HepG2 (cell line): Measurements from ENCODE around the gene CPVL.

Experiments
- KDM6A ChIP-seq: IDR thresholded peaks from 2 replicates; pipeline ENCODE4 v1.6.1; 2016; ENCODE audit warnings: low read depth
- MED1 ChIP-seq: sonication (generic); formaldehyde crosslinking; IDR thresholded peaks from 2 replicates; pipeline ENCODE4 v1.4.0; 2020; ENCODE audit warnings: missing genetic modification reagents
- MYC ChIP-seq: sonication (generic); formaldehyde crosslinking; IDR thresholded peaks from 2 replicates; pipeline ENCODE4 v1.9.0; 2021; ENCODE audit warnings: missing genetic modification reagents, borderline replicate concordance
- RFX5 ChIP-seq: IDR thresholded peaks from 2 replicates; pipeline ENCODE4 v1.6.1; 2011; ENCODE audit warnings: low read depth, low read length, improper control_type of control experiment
- SMAD3 ChIP-seq: sonication (generic); formaldehyde crosslinking; IDR thresholded peaks from 2 replicates; pipeline ENCODE4 v1.4.0; 2020; ENCODE audit warnings: missing genetic modification reagents
- ZNF761 ChIP-seq: sonication (generic); formaldehyde crosslinking; conservative IDR thresholded peaks from 2 replicates; pipeline ENCODE4 v1.4.0; 2020; ENCODE audit warnings: mild to moderate bottlenecking, missing genetic modification reagents
- ZNF83 ChIP-seq: sonication (generic); formaldehyde crosslinking; IDR thresholded peaks from 2 replicates; pipeline ENCODE4 v1.4.0; 2020; ENCODE audit warnings: missing genetic modification reagents, mild to moderate bottlenecking, borderline replicate concordance
- ZSCAN20 ChIP-seq: sonication (generic); formaldehyde crosslinking; IDR thresholded peaks from 2 replicates; pipeline ENCODE4 v1.4.0; 2020; ENCODE audit warnings: missing genetic modification reagents, mild to moderate bottlenecking, borderline replicate concordance
- TF ChIP-seq, protein P1 (sequence below): sonication (generic); formaldehyde crosslinking; IDR thresholded peaks from 2 replicates; pipeline ENCODE4 v1.5.0; 2020; ENCODE audit warnings: mild to moderate bottlenecking, missing genetic modification reagents, moderate library complexity

DNA sequence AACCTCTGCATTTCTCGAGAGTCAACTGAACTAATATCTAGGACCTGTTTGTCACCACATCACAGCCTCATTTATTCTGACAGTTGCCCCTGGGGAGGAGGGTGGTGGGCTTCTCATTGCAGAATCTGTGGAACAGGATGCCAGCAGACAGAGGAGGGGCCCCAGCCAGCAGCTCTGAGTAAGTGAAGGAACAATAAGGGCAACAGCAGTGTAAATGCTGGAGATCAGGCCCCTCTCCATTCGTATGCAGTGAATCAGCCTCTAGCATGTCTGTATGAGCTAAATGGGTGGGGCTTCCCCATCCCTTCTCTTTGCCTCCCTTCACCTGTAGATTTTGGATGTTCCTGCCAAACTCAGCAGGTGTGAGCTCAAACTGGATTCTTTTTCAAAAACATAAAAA lies 7.7 kb upstream of the CPVL start:
- TF ChIP-seq ZSCAN20 = no peak
- TF ChIP-seq MYC = no peak
- no peak for TF ChIP-seq RFX5
- TF ChIP-seq ZNF761 (CRISPR knock-in tag) = no peak
- TF ChIP-seq SMAD3 (CRISPR knock-in tag) = no peak
- TF ChIP-seq ZNF83 = no peak
- TF ChIP-seq, protein P1, sequence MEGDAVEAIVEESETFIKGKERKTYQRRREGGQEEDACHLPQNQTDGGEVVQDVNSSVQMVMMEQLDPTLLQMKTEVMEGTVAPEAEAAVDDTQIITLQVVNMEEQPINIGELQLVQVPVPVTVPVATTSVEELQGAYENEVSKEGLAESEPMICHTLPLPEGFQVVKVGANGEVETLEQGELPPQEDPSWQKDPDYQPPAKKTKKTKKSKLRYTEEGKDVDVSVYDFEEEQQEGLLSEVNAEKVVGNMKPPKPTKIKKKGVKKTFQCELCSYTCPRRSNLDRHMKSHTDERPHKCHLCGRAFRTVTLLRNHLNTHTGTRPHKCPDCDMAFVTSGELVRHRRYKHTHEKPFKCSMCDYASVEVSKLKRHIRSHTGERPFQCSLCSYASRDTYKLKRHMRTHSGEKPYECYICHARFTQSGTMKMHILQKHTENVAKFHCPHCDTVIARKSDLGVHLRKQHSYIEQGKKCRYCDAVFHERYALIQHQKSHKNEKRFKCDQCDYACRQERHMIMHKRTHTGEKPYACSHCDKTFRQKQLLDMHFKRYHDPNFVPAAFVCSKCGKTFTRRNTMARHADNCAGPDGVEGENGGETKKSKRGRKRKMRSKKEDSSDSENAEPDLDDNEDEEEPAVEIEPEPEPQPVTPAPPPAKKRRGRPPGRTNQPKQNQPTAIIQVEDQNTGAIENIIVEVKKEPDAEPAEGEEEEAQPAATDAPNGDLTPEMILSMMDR = no peak
- TF ChIP-seq KDM6A = no peak
- TF ChIP-seq MED1 (CRISPR knock-in tag) = no peak
